Breast epithelium (tissue), 3 donors: ENCODE results near the gene ALK.

Source experiments
- POLR2A ChIP-seq: fragments of 450-650 bp; IDR thresholded peaks from one replicate; pipeline ENCODE4 v1.6.1; 2016; ENCODE audit warnings: antibody characterized with exemption, mild to moderate bottlenecking, moderate library complexity
- TF ChIP-seq, protein P1 (sequence below), 3 donors: fragments of 450-650 bp; IDR thresholded peaks; one replicate each; pipeline ENCODE4 v1.5.1; 2016 to 2017; ENCODE audit warnings: antibody characterized with exemption in 3 of 3, mild to moderate bottlenecking in 3 of 3, moderate library complexity in 3 of 3

- TF ChIP-seq, protein P1, sequence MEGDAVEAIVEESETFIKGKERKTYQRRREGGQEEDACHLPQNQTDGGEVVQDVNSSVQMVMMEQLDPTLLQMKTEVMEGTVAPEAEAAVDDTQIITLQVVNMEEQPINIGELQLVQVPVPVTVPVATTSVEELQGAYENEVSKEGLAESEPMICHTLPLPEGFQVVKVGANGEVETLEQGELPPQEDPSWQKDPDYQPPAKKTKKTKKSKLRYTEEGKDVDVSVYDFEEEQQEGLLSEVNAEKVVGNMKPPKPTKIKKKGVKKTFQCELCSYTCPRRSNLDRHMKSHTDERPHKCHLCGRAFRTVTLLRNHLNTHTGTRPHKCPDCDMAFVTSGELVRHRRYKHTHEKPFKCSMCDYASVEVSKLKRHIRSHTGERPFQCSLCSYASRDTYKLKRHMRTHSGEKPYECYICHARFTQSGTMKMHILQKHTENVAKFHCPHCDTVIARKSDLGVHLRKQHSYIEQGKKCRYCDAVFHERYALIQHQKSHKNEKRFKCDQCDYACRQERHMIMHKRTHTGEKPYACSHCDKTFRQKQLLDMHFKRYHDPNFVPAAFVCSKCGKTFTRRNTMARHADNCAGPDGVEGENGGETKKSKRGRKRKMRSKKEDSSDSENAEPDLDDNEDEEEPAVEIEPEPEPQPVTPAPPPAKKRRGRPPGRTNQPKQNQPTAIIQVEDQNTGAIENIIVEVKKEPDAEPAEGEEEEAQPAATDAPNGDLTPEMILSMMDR (IDR thresholded peaks at IDR 0.05): no peak
- TF ChIP-seq POLR2A: no peak
Observed at GRCh38 chr2:29376541-29376940, 544.8 kb downstream of the ALK start.
